T-helper 2 cell treated with Interferon-gamma antibody and Interleukin-4, amounts not matched to agents 5 μg/mL and 100 μg/mL, for 36 hours (primary cell): ENCODE measurements around the gene BRAT1.
"Not testable (repeated sequence)": the region's sequence is repeated elsewhere in the genome, so short reads cannot be mapped to it uniquely, and the experiment has no call there.

ENCODE experiments used
- DNase-seq: peaks from one replicate; pipeline ENCODE4 v3.0.0; 2021; ENCODE audit warnings: low spot score
- H3K27ac Mint-ChIP-seq: one replicate; pipeline ENCODE4 v1.8.0; 2021; ENCODE audit warnings: mild to moderate bottlenecking, mixed read lengths
- H3K27me3 Mint-ChIP-seq: one replicate; pipeline ENCODE4 v1.8.0; 2021; ENCODE audit warnings: low read depth, mixed read lengths
- H3K36me3 Mint-ChIP-seq: one replicate; pipeline ENCODE4 v1.8.0; 2021; ENCODE audit warnings: low read depth, mixed read lengths
- H3K4me1 Mint-ChIP-seq: one replicate; pipeline ENCODE4 v1.8.0; 2021; ENCODE audit warnings: low read depth, mixed read lengths
- H3K4me3 Mint-ChIP-seq: one replicate; pipeline ENCODE4 v1.8.0; 2022; ENCODE audit warnings: mild to moderate bottlenecking, moderate library complexity, mixed read lengths
- H3K9me3 Mint-ChIP-seq: one replicate; pipeline ENCODE4 v1.8.0; 2021; ENCODE audit warnings: mixed read lengths

BRAT1 gene

GRCh38 chr7:2575046-2575732 is 19.9 kb upstream of the BRAT1 start:
- DNase-seq = no peak
- H3K4me1 Mint-ChIP-seq = peaks cover 3% of the 10 kb centered on the region
- H3K36me3 Mint-ChIP-seq = no peaks in the 10 kb centered on the region
- no peaks in the 10 kb centered on the region for H3K27me3 Mint-ChIP-seq
- H3K9me3 Mint-ChIP-seq = no peaks in the 10 kb centered on the region
- no peak overlapping the region for H3K4me3 Mint-ChIP-seq
- no peak overlapping the region for H3K27ac Mint-ChIP-seq

- H3K27me3 Mint-ChIP-seq = no peaks in the 10 kb centered on the region
- no peak for DNase-seq
- H3K9me3 Mint-ChIP-seq = no peaks in the 10 kb centered on the region
- peaks cover 3% of the 10 kb centered on the region for H3K4me1 Mint-ChIP-seq
- no peak overlapping the region for H3K27ac Mint-ChIP-seq
- no peaks in the 10 kb centered on the region for H3K36me3 Mint-ChIP-seq
- no peak overlapping the region for H3K4me3 Mint-ChIP-seq
Observed at GRCh38 chr7:2573761-2574160, 18.4 kb upstream of the BRAT1 start.

- Mint-ChIP-seq H3K27me3 (no peaks in the 10 kb centered on the region), H3K36me3 (no peaks in the 10 kb centered on the region), H3K4me1 (peaks cover 3% of the 10 kb centered on the region), H3K4me3 (no peak overlapping the region), H3K9me3 (no peaks in the 10 kb centered on the region), H3K27ac (no peak overlapping the region)
- DNase-seq = no peak
Observed at GRCh38 chr7:2572101-2572842, 16.9 kb upstream of the BRAT1 start.

GRCh38 chr7:2571409-2571808 is 16.1 kb upstream of the BRAT1 start:
- no peaks in the 10 kb centered on the region for H3K9me3 Mint-ChIP-seq

GRCh38 chr7:2570021-2570420 is 14.7 kb upstream of the BRAT1 start:
- Mint-ChIP-seq H3K4me1 (peaks cover 3% of the 10 kb centered on the region), H3K27ac (no peak overlapping the region), H3K36me3 (no peaks in the 10 kb centered on the region), H3K4me3 (no peak overlapping the region), H3K9me3 (no peaks in the 10 kb centered on the region), H3K27me3 (no peaks in the 10 kb centered on the region)
- DNase-seq = no peak

More at GRCh38 chr7:2571409-2571808, 16.1 kb upstream of the BRAT1 start:
- H3K36me3 Mint-ChIP-seq = no peaks in the 10 kb centered on the region
- no peak overlapping the region for H3K27ac Mint-ChIP-seq
- H3K4me3 Mint-ChIP-seq = no peak overlapping the region
- no peaks in the 10 kb centered on the region for H3K27me3 Mint-ChIP-seq
- H3K4me1 Mint-ChIP-seq = peaks cover 3% of the 10 kb centered on the region
- DNase-seq = no peak

GRCh38 chr7:2569421-2569820 is 14.1 kb upstream of the BRAT1 start:
- no peak for DNase-seq
- Mint-ChIP-seq H3K9me3 (no peaks in the 10 kb centered on the region), H3K27me3 (no peaks in the 10 kb centered on the region), H3K36me3 (no peaks in the 10 kb centered on the region), H3K27ac (no peak overlapping the region), H3K4me3 (no peak overlapping the region), H3K4me1 (peaks cover 1% of the 10 kb centered on the region)

GRCh38 chr7:2568521-2569223 is 13.3 kb upstream of the BRAT1 start:
- H3K4me1 Mint-ChIP-seq = peaks cover 1% of the 10 kb centered on the region
- H3K4me3 Mint-ChIP-seq = no peak overlapping the region
- H3K36me3 Mint-ChIP-seq = no peaks in the 10 kb centered on the region
- no peaks in the 10 kb centered on the region for H3K27me3 Mint-ChIP-seq
- H3K27ac Mint-ChIP-seq = no peak overlapping the region
- DNase-seq = no peak
- no peaks in the 10 kb centered on the region for H3K9me3 Mint-ChIP-seq

- Mint-ChIP-seq H3K27me3 (no peaks in the 10 kb centered on the region), H3K9me3 (no peaks in the 10 kb centered on the region), H3K4me3 (no peak overlapping the region), H3K27ac (no peak overlapping the region), H3K36me3 (no peaks in the 10 kb centered on the region), H3K4me1 (no peaks in the 10 kb centered on the region)
- no peak for DNase-seq
Observed at GRCh38 chr7:2567679-2568278, 12.5 kb upstream of the BRAT1 start.

- no peaks in the 10 kb centered on the region for H3K36me3 Mint-ChIP-seq
- no peaks in the 10 kb centered on the region for H3K9me3 Mint-ChIP-seq
- H3K27ac Mint-ChIP-seq = no peak overlapping the region
- no peaks in the 10 kb centered on the region for H3K4me1 Mint-ChIP-seq
- no peak overlapping the region for H3K4me3 Mint-ChIP-seq
- no peaks in the 10 kb centered on the region for H3K27me3 Mint-ChIP-seq
- no peak for DNase-seq
Observed at GRCh38 chr7:2566890-2567678, 11.8 kb upstream of the BRAT1 start.

- H3K9me3 Mint-ChIP-seq = no peaks in the 10 kb centered on the region
Observed at GRCh38 chr7:2566348-2566889, 11.1 kb upstream of the BRAT1 start.

GRCh38 chr7:2564970-2565540 is 9.7 kb upstream of the BRAT1 start:
- Mint-ChIP-seq H3K27ac (no peak overlapping the region), H3K9me3 (no peaks in the 10 kb centered on the region), H3K4me1 (peaks cover 2% of the 10 kb centered on the region), H3K4me3 (no peak overlapping the region), H3K36me3 (no peaks in the 10 kb centered on the region), H3K27me3 (no peaks in the 10 kb centered on the region)
- no peak for DNase-seq

More at GRCh38 chr7:2566348-2566889, 11.1 kb upstream of the BRAT1 start:
- H3K27ac Mint-ChIP-seq = no peak overlapping the region
- DNase-seq = no peak
- no peaks in the 10 kb centered on the region for H3K27me3 Mint-ChIP-seq
- no peaks in the 10 kb centered on the region for H3K36me3 Mint-ChIP-seq
- H3K4me1 Mint-ChIP-seq = no peaks in the 10 kb centered on the region
- H3K4me3 Mint-ChIP-seq = no peak overlapping the region

GRCh38 chr7:2563955-2564354 is 8.6 kb upstream of the BRAT1 start:
- H3K4me3 Mint-ChIP-seq, H3K27ac Mint-ChIP-seq, H3K9me3 Mint-ChIP-seq, DNase-seq, H3K36me3 Mint-ChIP-seq, H3K4me1 Mint-ChIP-seq, H3K27me3 Mint-ChIP-seq: not testable (repeated sequence)
